Chondrocyte (in vitro differentiated cells): ENCODE data around the gene TMEM132C. TPM values are rescaled to one million over a fixed set of nuclear protein-coding genes. Genes with fewer than 3 reads are reported as not detected.

Source experiments
- DNase-seq: peaks from one replicate; pipeline ENCODE4 v3.0.0; 2021; ENCODE audit warnings: mixed read lengths, low spot score
- H3K27ac Mint-ChIP-seq: one replicate; pipeline ENCODE4 v1.8.0; 2021; ENCODE audit warnings: mild to moderate bottlenecking, moderate library complexity, mixed read lengths; ENCODE audit not compliant: unreplicated experiment
- H3K27me3 Mint-ChIP-seq: 2 replicates; pipeline ENCODE4 v1.8.0; 2021; ENCODE audit warnings: low read depth, mixed read lengths
- H3K36me3 Mint-ChIP-seq: 2 replicates; pipeline ENCODE4 v1.8.0; 2021; ENCODE audit warnings: low read depth, mixed read lengths
- H3K4me1 Mint-ChIP-seq: 2 replicates; pipeline ENCODE4 v1.8.0; 2021; ENCODE audit warnings: low read depth, mild to moderate bottlenecking, mixed read lengths
- H3K4me3 Mint-ChIP-seq: one replicate; pipeline ENCODE4 v1.8.0; 2021; ENCODE audit warnings: mild to moderate bottlenecking, moderate library complexity, mixed read lengths; ENCODE audit not compliant: unreplicated experiment
- H3K9me3 Mint-ChIP-seq: 2 replicates; pipeline ENCODE4 v1.8.0; 2021; ENCODE audit warnings: low read depth, mixed read lengths
- total RNA-seq: library from RNA; stranded (reverse); gene quantifications from 3 replicates; pipeline ENCODE4 v1.2.1, GENCODE V29; 2021
- TF ChIP-seq, protein P1 (sequence below): fragments of 200-600 bp; sonication (generic); IDR thresholded peaks from 2 replicates; pipeline ENCODE4 v1.5.0; 2021; ENCODE audit warnings: antibody characterized with exemption, mild to moderate bottlenecking, moderate library complexity

TMEM132C gene
- total RNA-seq, 1 donor from 2014 or later, result not detected

DNA sequence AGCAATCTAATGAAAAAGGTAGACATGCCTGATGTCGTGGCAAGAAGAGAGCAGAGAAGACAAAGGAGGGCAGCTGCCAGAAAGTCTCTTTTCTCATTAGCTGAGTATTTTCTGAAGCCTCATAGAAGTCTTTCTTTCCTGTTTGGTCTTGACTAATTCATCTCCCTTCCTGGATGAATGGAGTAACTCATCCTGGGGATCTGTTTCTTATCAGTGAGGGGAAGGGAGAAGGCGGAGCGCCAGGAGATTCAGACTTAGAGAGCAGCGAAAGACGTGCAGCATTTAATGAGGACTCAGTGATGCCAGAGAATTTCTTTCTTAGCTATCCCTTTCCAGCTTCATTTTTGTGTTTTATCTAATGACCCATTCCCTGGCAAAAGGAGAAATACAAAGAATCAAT is 467.4 kb downstream of the TMEM132C start:
- Mint-ChIP-seq H3K27ac (no peak overlapping the region), H3K36me3 (no peaks in the 10 kb centered on the region), H3K9me3 (peaks cover 8% of the 10 kb centered on the region), H3K4me1 (no peaks in the 10 kb centered on the region), H3K4me3 (no peak overlapping the region), H3K27me3 (peaks cover 5% of the 10 kb centered on the region)
- TF ChIP-seq, protein P1, sequence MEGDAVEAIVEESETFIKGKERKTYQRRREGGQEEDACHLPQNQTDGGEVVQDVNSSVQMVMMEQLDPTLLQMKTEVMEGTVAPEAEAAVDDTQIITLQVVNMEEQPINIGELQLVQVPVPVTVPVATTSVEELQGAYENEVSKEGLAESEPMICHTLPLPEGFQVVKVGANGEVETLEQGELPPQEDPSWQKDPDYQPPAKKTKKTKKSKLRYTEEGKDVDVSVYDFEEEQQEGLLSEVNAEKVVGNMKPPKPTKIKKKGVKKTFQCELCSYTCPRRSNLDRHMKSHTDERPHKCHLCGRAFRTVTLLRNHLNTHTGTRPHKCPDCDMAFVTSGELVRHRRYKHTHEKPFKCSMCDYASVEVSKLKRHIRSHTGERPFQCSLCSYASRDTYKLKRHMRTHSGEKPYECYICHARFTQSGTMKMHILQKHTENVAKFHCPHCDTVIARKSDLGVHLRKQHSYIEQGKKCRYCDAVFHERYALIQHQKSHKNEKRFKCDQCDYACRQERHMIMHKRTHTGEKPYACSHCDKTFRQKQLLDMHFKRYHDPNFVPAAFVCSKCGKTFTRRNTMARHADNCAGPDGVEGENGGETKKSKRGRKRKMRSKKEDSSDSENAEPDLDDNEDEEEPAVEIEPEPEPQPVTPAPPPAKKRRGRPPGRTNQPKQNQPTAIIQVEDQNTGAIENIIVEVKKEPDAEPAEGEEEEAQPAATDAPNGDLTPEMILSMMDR, result no peak
- no peak for DNase-seq

DNA sequence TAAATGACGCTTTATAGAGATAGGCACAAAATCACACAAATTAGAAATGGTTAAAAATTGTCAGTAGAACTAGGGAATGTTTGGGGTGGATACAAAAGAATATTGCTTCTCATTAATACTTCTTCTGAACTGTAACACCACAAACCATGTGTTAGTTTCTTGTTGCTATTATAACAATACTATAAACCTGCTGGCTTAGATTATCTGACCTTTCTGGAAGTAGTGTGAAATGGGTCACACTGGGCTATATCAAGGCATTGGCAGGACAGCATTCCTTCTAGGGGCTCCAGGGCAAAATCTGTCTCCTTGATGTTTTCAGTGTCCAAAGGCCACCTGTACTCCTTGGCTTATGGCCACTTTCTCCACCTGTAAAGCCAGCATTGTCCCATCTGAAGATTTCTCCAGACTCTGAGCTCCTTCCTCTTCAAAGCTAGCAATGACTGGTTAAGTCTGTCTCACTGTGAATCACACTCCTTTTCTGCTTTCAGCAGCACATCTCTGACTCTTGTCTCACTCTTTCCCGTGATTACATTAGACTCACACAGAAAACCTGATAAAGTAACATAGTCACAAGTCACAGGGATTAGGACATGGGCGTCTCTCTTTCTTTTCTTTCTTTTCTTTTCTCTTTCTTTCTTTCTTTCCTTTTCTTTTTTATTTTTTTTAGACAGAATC is 470.5 kb downstream of the TMEM132C start:
- Mint-ChIP-seq H3K27me3 (peaks cover 5% of the 10 kb centered on the region), H3K36me3 (no peaks in the 10 kb centered on the region)
- TF ChIP-seq, protein P1, result no peak

DNA sequence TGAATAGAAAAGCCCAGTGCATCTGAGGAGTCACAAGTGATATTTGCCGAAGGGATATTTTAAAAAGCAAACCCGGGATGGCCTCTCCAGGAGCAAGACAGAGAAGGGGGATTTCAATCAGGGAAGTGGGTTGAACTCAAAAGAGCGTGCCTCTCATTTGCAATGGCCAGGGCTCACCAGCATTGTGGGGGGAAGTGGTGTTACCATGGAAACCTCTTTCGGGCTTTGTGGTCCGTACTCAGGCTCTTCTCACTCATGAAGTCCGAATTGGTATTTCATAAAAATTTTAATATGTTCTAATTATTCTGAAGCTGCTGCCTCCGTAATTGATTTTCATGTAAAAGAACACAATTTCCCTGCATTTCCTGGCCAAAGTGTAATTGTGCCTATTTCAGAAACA is 476.9 kb downstream of the TMEM132C start:
- Mint-ChIP-seq H3K9me3 (peaks cover 7% of the 10 kb centered on the region), H3K27me3 (peaks cover 1% of the 10 kb centered on the region)

More for the DNA sequence above, 470.5 kb downstream of the TMEM132C start:
- DNase-seq, result no peak
- no peak overlapping the region for H3K4me3 Mint-ChIP-seq
- H3K4me1 Mint-ChIP-seq, result no peaks in the 10 kb centered on the region
- H3K9me3 Mint-ChIP-seq, result peaks cover 10% of the 10 kb centered on the region
- H3K27ac Mint-ChIP-seq, result no peak overlapping the region

DNA sequence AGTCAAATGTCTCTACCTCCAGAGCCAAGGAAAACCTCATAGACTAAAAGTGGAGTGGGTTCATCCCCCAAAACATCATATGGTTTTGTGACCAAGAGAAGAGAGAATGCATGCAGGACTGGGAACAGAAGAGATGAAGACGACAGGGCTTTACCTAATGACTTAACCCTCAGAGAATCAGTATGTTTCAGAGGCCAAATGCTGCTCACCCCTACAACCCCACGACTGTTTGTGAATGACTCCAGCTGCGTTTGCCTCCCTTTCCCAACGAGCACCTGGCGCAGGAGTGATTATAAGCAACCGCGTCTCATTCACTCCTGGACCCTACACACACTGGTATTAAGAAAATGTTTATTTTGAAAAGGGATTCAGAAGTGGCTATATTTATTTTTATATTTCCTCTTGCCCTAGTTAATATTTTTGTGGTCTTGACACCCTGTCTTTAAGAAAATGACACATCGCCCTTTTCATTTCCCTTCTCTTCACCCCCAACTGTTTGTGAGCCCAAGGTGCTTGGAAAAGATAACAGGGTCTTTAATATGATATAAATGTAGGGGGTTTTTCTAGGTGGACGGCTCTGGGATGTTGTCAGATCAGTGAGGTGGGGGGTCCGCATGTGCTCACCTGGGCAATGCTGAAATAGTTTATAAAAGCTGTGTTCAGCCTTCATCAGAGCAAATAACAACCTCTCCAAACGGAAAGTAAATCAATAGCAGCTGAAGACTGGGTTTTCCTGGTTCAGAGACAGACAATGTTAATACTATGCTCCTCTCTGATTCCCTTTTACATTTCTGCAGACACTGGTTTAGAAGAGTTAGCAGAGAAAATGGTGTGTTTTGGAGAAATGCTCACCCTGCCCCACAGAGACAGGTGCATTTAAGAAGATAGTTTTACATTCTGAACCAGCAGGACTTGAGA is 479.1 kb downstream of the TMEM132C start:
- Mint-ChIP-seq H3K27me3 (peaks cover 4% of the 10 kb centered on the region), H3K9me3 (no peaks in the 10 kb centered on the region), H3K36me3 (no peaks in the 10 kb centered on the region), H3K27ac (no peak overlapping the region), H3K4me1 (no peaks in the 10 kb centered on the region), H3K4me3 (no peak overlapping the region)
- DNase-seq, result no peak
- TF ChIP-seq, protein P1, result no peak

More for the DNA sequence above, 476.9 kb downstream of the TMEM132C start:
- Mint-ChIP-seq H3K27ac (no peak overlapping the region), H3K4me1 (no peaks in the 10 kb centered on the region), H3K4me3 (no peak overlapping the region), H3K36me3 (no peaks in the 10 kb centered on the region)
- no peak for DNase-seq
- TF ChIP-seq, protein P1, result no peak

DNA sequence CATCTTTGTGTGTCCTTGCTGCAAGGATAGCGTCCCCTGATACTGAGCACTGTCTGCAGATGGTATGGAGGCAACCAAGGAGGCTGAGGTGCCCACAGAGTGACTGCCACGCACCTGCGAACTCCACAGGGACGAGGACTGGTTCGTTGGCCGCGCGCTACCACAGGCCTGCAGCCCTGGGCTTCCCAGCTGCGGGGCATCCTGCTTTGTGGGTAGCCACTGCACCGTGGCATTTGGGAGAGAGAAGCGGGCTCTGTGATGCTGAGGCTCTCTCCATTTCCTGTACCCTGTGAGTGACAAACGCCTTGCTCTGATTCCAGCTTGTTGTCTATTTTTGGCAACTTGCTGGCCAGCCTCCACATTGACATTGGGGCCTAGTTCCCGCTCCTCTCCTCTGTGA is 480.5 kb downstream of the TMEM132C start:
- H3K27ac Mint-ChIP-seq, result no peak overlapping the region
- TF ChIP-seq, protein P1, result no peak
- H3K4me3 Mint-ChIP-seq, result no peak overlapping the region
- H3K27me3 Mint-ChIP-seq, result peaks cover 4% of the 10 kb centered on the region
- no peaks in the 10 kb centered on the region for H3K4me1 Mint-ChIP-seq
- DNase-seq, result no peak
- no peaks in the 10 kb centered on the region for H3K9me3 Mint-ChIP-seq
- no peaks in the 10 kb centered on the region for H3K36me3 Mint-ChIP-seq
